CD4-positive, alpha-beta T cell treated with Interleukin-6 at 100 ng/mL for 8 hours (primary cell): ENCODE measurements around the gene ZNF443.
A peak's percentile ranks its signal among the peaks of the same experiment; 100 is the strongest.
"Not testable (repeated sequence)": the region's sequence is repeated elsewhere in the genome, so short reads cannot be mapped to it uniquely, and the experiment has no call there.

Source experiments
- DNase-seq: peaks from one replicate; pipeline ENCODE4 v3.0.0-alpha.2; 2020; ENCODE audit warnings: mixed read lengths, low spot score

Gene ZNF443

DNA sequence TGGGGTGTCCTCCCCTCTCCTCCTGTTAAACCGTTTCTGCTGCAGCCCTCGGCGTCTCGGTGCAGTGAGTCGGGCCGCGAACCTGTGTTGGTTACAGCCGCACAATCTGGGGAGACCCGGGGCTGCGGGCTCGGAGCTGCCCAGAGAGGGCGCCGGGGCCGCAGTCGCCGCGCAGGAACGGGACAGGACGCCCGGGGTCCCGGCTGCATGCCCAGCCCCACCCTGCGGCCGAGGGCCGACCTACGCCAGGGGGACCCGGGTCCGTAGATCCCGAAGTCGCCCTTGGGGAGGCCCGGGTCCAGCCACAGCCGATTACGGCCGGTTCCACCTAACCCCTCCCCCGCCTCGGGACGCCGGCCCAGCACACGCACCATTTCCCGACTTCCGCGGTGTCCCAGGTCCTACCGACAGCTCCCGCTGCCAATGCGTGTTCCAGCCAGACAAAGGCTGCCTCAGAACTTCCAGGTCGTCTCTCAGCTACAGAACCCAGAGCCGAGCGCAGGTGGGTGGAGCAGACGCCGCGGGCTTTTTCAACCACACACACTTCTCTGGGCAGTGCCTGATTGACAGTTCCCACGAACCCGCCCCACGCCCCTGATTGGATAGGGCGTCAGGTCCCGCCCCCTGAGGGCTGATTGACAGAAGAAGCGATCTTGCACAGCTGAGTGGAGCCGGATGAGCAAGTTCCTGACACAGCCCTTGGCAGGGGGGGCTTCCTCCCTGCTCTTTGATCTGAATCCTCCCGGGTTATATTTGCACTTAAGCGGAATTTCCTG lies at the start of gene ZNF443:
TSS of gene ZNF443 (minus strand) at position 481 of the 776 bp plus-strand sequence. CDS start at position 374, 107 bp downstream.
- peak; percentile 98 for DNase-seq

DNA sequence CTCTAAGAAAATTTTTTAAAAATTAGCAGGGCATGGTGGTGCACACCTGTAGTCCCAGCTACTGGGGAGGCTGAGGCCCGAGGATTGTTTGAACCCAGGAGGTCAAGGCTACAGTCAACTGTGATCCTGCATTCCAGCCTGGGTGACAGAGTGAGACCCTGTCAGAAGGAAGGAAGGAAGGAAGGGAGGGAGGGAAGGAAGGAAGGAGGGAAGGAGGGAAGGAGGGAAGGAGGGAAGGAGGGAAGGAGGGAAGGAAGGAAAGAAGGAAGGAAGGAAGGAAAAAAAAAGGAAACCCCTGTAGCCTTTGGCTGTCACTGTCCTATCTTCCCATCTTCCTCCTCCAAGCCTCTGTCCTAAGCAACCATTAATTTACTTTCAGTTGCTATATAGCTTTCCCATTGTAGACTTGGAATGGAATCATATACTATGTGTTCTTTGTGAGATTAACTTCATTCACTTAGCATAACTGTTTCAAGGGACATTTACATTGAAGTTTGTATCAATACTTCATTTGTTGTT lies 45.5 kb upstream of the ZNF443 start:
- DNase-seq = not testable (repeated sequence)

DNA sequence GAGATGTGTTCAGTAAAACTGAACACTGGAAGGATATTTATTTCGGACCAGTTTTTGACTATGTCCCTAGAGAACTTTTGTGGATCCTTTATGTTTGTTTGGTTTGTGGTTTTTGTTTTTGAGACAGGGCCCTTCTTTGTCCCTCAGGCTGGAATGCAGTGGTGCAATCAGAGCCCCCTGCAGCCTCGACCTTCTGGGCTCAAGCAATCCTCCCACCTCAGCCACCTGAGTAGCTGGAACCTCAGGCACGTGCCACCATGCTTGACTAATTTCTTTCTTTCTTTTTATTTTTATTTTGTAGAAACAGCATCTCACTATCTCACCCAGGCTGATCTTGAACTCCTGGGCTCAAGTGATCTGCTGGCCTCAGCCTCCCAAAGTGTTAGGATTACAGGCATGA lies 44.8 kb upstream of the ZNF443 start:
- no peak for DNase-seq

DNA sequence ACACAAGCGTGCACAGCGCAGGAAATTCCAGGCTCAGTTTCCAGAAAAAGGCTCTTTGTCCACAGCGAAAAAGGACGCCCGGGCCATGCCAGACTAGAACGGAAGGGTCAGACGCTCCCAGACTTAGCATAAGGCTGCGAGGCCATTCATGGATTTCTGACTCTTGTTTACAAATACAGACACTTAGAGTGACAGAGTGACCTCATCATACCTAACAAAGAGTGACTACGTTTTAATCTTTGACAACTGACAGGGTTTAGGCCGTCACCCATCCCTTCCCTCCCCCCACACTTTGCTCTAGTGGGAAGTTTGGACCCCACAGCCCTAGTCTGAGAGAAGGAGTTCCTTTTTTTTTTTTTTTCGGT lies 44.2 kb upstream of the ZNF443 start:
- DNase-seq = no peak

DNA sequence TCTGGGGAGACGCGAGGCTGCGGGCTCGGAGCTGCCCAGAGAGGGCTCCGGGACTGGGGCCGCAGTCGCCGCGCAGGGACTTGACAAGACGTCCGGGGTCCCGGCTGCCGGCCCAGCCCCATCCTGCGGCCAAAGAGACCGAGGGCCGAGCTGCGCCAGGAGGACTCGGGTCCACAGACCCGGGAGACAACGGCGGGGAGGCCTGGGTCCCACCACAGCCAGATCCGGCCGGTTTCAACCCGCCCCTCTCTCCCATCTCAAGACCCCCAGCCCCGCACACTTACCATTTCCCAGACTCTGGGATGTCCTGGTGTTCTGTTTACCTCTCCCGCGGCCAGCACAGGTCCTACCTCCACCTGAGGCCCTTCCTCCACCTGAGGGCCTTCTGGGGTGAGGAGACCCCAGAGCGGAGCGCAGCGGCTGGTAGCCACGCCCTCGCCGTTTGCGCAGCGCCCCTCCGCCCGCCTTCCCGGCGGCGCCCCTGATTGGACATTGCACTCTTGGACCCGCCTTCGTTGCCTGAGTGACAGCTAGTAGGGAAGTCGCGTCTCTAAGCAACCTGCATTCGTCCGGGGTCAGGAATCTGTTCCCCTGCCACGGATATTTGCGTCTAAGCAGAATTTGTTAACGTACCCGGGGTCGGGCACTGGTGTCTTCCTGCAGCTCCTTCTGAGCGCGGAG lies 43.7 kb upstream of the ZNF443 start, which contains the start of gene ZNF709:
TSS of gene ZNF709 (minus strand) at position 446 of the 681 bp plus-strand sequence. CDS start at position 287, 159 bp downstream.
- peak; percentile 87 for DNase-seq

DNA sequence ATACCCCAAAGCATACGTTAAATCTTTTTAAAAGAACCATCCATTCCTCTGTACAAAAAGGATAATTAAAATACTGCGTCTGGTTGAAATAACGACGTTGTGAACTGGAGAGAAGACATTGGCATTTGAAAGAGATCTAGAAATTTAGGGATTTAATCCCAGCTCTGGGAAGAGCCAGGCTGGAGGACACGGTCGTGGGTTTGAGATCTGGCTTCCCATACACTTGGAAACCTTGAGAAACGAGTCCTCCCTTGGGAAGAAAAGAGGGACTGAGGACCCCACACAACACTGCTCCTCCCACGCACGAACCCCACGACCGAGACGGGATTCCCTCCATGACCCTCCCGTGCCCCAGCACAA lies 43.2 kb upstream of the ZNF443 start:
- DNase-seq = no peak

DNA sequence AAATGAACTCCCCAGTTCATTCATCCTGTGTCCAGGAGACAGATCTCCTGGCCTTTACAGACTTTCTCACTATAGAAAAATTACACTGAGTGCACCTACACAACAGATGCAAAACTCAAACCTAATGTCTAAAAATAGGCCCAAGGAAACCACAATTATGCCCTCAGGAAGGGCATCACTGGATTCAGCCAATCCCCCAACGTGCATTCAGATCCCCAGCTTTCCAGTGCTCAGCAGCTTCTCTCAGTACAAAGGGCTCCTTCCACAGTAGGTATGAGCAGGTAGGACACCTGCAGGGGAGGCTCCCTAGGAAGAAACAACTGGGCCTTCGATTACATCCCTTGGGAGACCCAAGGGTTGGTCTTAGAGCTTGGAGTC lies 41.7 kb upstream of the ZNF443 start:
- no peak for DNase-seq

DNA sequence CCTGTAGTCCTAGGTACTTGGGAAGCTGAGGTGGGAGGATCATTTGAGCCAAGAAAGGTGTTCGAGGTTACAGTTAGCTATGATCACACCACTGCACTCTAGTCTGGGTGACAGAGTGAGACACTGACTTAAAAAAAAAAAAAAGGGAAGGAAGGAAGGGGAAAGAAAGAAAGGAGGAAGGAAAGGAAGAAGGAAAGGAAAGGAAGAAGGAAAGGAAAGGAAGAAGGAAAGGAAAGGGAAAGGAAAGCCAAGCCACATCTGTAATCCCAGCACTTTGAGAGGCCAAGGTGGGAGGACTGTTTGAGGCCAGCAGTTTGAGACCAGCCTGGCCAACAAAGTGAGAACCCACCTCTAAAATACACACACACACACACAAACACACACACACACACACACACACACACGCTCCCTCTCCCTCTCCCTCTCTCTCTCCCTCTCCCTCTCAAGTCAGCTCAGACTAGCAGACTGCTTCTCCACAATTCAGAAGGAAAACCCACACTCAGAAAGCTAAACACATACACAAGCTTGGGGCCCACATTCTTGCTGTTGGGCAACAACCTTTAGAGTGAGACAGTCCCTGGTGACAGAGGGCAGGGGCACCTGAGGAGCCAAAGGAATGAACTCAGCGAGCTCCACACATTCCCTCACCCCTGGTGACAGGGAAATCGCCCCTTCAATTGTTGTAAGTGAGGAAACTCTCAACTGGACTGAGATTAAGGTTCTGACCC lies 41.1 kb upstream of the ZNF443 start:
- no peak for DNase-seq

DNA sequence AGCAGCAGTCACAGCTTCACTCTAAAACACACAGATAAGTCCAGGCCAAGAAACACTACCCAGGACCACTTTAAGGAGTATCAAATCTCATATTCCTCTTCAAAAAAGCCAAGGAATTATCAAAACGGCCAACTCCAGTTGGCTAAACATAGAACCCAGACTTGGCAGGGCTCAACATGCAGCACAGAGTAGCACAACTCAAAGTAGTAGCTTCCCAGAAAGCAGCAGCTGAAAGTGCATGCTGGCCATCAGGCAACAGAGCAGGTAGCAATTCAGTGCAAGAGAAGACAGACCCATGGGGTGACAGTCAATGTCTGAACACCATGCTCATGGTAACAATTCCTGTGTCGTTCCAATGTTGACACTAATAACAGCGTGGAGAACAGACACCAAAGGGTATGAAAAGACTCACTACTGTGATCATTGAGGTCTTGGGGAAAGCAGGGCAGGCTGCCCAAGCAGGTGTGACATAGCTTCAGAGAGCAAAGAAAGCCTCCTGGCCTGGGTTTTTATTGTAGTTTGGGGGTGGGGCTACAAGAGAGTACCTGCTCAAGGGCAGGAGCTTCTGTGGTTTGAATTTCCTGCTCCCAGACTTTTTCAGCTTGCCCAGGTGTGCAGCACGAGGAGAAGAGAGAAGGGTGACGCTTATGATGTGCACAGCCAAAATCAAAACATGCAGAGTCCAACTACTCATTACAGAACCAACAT lies 37.6 kb upstream of the ZNF443 start:
- peak; percentile 13 for DNase-seq

DNA sequence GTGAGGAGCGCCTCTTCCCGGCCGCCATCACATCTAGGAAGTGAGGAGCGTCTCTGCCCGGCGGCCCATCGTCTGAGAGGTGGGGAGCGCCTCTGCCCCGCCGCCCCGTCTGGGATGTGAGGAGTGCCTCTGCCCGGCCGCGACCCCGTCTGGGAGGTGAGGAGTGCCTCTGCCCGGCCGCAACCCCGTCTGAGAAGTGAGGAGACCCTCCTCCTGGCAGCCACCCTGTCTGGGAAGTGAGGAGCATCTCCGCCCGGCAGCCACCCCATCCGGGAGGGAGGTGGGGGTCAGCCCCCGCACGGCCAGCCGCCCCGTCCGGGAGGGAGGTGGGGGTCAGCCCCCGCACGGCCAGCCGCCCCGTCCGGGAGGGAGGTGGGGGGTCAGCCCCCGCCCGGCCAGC lies 26.8 kb upstream of the ZNF443 start:
- not testable (repeated sequence) for DNase-seq

DNA sequence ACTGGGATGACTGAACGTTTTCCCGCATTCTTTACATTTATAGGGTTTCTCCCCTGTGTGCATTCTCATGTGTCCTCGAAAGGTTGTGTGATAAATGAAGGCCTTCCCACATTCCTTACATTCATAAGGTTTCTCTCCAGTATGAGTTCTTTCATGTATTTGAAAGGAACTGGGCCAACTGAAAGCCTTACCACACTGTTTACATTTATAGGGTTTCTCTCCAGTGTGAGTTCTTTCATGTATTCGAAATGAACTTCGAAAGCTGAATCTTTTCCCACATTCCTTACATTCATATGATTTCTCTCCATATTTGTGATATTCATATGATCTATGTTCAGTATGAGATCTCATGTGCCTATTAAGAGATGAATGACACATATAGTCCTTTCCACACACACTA lies 24.4 kb upstream of the ZNF443 start:
- DNase-seq = no peak

DNA sequence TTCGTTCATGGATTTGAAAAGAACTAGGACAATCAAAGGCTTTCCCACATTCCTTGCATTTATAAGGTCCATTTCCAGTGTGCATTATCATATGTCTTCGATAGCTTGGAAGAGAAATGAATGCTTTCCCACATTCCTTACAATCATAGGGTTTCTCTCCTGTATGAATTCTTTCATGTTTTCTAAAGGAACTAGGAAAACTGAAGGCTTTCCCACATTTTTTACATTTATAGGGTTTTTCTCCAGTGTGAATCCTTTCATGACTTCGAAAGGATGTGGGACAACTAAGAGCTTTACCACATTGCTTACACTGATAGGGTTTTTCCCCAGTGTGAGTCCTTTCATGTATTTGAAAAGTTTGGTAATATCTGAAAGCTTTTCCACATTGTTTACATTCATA lies 23.9 kb upstream of the ZNF443 start:
- DNase-seq = no peak

DNA sequence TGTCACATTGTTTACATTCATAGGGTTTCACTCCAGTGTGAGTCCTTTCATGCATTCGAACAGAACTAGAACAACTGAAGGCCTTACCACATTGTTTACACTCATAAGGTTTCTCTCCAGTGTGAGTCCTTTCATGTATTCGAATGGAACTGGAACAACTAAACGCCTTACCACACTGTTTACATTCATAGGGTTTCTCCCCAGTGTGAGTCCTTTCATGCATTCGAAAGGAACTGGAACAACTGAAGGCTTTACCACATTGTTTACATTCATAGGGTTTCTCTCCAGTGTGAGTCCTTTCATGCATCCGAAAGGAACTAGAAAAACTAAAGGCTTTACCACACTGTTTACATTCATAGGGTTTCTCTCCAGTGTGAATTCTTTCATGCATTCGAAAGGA lies 23.3 kb upstream of the ZNF443 start:
- DNase-seq = not testable (repeated sequence)

DNA sequence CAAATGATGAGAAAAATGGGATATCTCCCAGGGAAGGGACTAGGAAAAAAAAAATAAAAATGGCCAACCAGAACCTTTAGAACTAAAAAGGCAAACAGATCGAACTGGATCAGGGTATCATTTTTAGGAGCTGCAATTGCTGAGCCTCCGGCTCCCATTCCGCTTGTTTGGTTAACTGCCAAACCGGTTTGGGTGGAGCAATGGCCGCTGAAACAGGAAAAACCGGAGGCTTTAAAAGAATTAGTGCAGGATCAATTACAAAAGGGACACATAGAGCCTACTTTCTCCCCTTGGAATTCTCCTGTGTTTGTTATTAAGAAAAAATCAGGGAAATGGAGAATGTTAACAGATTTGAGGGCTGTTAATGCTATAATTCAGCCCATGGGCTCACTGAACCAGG lies 12.7 kb upstream of the ZNF443 start:
- no peak for DNase-seq

DNA sequence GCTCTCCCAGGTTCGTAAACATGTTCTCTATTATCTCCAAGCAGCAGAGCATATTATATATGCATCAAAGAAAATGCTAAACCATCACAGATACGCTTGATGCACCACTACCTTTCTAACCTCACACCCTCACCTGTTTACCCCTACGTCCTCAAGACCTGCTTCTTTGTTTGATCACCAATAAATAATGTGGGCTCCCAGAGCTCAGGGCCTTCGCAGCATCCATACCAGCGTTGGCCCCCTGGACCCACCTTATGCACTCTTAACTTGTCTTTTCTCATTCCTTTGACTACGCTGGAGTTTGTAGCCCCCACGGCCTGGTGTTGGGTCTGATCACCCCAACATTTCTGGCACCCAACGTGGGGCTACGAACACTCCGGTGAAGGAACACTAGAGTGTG lies 10.0 kb upstream of the ZNF443 start:
- no peak for DNase-seq

DNA sequence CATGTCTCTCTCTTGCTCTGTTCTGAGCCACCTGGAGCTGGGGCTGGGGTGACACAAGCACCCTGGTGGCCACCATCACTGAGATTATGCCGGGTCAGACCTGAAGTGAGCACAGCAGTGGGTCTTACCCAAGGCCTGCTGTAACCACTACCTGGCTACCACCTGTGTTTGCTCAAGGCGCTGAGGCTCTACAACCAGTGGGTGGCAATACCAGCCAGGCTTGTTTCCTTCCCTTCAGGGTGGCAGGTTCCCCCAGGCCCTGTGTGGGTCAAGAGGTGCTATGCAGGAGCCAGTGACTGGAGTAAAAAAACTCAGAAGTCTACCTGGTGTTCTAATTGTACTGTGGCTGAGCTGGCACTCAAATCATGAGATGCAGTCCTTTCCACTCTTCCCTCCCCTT lies 8.0 kb upstream of the ZNF443 start:
- DNase-seq = no peak

DNA sequence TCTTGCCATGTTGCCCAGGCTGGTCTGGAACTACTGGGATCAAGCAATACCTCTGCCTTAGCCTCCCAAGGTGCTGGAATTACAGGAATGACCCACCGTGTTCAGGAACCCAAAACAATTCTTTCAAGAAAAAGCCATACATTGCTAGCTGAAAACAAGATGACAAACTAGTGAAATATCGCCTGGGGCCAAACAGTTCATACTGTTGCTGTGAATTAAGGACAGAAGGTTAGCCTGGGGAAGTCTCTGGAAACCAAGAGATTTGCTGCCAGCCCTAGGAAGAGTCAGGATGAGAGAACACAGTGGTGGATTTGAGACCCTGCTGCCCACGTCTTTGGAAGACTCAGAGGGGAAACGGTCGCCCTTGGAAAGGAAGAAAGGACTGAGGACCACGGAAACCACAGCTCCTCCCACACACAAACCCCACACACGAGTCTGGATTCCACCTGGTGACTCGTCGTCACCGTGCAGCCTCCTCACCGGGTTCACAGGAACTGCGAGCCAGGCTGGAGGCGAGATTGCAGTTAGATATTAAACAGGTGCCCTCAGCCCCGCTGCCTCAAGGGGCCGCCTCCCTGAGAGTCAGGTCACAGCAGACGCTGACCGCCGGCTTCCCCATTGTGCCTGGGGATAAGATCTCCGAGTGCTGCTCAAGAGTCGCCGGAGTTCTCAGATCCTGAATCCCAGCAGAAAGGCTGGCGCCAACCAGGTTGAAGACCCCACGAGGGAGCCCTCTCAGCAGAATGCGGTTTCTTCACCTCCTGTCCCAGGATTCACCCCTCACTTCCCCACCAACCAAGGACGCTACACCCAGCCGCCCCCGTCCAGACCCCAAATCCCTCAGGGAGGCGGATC lies 908 bp downstream of the ZNF443 start:
- peak; percentile 3 for DNase-seq

DNA sequence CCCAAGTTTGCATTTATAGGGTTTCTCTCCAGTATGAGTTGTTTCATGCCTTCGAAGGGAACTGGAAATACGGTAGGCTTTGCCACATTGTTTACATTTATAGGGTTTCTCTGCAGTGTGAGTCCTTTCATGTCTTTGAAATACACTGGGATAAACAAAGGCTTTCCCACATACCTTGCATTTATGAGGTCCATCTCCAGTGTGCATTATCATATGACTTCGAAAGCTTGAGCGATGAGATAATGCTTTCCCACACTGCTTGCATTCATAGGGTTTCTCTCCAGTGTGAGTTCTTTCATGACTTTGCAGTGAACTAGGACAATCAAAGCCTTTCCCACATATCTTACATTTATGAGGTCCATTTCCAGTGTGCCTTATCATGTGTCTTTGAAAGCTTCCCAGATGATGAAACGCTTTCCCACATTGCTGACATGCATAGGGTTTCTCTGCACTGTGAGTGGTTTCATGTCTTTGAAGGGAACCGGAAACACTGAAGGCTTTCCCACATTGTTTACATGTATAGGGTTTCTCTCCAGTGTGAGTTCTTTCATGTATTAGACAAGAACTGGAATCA lies 10.0 kb downstream of the ZNF443 start:
- DNase-seq = not testable (repeated sequence)

DNA sequence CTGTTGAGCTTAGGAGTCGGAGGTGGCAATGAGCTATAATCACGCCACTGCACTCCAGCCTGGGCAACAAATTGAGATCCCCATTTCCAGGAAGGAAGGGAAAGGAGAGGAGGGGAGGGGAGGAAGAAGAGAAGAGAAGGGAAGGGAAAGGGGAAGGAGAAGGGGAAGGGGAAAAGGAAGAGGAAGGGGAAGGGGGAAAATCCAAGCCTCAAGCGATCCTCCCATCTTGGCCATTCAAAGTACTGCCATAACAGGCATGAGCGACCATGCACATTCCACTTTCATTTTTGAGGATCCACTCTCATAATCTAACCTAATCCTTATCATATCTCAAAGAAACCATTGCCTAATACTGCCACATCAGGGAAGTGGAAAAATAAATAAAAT lies 14.9 kb downstream of the ZNF443 start:
- no peak for DNase-seq

DNA sequence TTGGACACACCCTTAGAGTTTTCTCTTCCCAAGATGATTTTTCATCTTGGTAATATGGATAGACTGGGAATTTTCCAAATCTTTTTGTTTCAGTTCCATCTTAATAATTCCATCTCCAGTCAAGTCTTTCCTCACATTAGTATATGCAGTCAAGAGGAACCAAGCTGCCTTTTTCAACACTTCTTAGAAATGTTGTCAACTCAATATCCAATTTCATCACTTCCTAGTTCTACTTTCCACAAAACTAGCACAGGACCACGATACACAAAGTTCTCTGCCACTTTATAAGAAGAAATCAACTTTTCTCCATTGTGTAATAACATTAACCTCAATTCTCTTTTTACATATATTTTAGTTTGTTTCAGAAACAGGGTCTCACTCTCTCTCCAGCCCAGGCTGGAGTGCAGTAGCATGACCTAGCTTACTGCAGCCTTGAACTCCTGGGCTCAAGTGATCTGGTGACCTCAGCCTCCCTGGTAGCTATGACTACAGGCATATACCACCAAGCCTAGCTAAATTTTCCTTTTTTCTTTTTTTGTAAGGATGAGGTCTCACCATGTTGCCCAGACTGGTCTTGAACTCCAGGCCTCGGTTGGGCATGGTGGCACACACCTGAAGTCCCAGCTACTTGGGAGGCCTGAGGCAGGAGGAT lies 15.5 kb downstream of the ZNF443 start:
- no peak for DNase-seq
